Breast epithelium (tissue), 3 donors: Measurements from ENCODE around the gene CDH23.

ENCODE experiments used
- POLR2A ChIP-seq: fragments of 450-650 bp; IDR thresholded peaks from one replicate; pipeline ENCODE4 v1.6.1; 2016; ENCODE audit warnings: antibody characterized with exemption, mild to moderate bottlenecking, moderate library complexity
- POLR2AphosphoS5 ChIP-seq, 3 donors: sonication (generic); formaldehyde crosslinking; IDR thresholded peaks; one replicate each; pipeline ENCODE4 v1.6.1; 2017; ENCODE audit warnings: antibody characterized with exemption in 3 of 3
- TF ChIP-seq, protein P1 (sequence below), 3 donors: fragments of 450-650 bp; IDR thresholded peaks; one replicate each; pipeline ENCODE4 v1.5.1; 2016 to 2017; ENCODE audit warnings: antibody characterized with exemption in 3 of 3, mild to moderate bottlenecking in 3 of 3, moderate library complexity in 3 of 3

DNA sequence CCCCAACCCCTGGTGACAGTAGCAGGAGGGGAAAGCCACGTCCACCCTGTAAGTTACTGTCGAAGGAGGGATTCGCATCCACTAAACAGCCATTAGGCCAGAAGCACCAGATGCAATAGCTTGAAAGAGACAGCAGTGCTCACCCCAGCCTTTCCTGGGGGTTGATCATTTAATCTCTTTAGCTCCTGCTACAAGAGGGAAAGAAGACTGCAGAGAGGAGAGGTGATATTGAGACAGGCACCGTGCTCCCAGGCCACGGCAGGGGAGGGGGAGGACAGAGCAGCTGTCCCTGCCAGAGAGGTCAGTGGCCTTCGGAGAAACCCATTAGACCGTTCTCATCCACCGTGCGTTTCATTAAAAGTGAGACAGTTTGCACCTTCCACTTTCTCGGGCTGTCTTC is 148.3 kb downstream of the CDH23 start:
- TF ChIP-seq, protein P1, sequence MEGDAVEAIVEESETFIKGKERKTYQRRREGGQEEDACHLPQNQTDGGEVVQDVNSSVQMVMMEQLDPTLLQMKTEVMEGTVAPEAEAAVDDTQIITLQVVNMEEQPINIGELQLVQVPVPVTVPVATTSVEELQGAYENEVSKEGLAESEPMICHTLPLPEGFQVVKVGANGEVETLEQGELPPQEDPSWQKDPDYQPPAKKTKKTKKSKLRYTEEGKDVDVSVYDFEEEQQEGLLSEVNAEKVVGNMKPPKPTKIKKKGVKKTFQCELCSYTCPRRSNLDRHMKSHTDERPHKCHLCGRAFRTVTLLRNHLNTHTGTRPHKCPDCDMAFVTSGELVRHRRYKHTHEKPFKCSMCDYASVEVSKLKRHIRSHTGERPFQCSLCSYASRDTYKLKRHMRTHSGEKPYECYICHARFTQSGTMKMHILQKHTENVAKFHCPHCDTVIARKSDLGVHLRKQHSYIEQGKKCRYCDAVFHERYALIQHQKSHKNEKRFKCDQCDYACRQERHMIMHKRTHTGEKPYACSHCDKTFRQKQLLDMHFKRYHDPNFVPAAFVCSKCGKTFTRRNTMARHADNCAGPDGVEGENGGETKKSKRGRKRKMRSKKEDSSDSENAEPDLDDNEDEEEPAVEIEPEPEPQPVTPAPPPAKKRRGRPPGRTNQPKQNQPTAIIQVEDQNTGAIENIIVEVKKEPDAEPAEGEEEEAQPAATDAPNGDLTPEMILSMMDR (IDR thresholded peaks at IDR 0.05) = no peak
- TF ChIP-seq POLR2A = no peak
- TF ChIP-seq POLR2AphosphoS5 (IDR thresholded peaks at IDR 0.05) = no peak
